K562 (cell line): ENCODE results near the gene SH2B2. TPM values are rescaled to one million over a fixed set of nuclear protein-coding genes. Genes with fewer than 3 reads are reported as not detected.

Experiments
- ARID3A ChIP-seq: IDR thresholded peaks from 2 replicates; pipeline ENCODE4 v1.6.1; 2012; ENCODE audit warnings: low read depth, low read length, improper control_type of control experiment, borderline replicate concordance
- BMI1 ChIP-seq: fragments of 150-350 bp; IDR thresholded peaks from 2 replicates; pipeline ENCODE4 v1.6.1; 2014; ENCODE audit warnings: low read length
- GABPA ChIP-seq: fragments of 200-800 bp; sonication (Bioruptor generic); conservative IDR thresholded peaks from 2 replicates; pipeline ENCODE4 v1.6.1; 2016; ENCODE audit warnings: low read depth, missing genetic modification characterization, missing compliant biosample characterization
- NCOA6 ChIP-seq: fragments of 450-650 bp; IDR thresholded peaks from 2 replicates; pipeline ENCODE4 v1.6.1; 2017; ENCODE audit warnings: mild to moderate bottlenecking
- NR3C1 ChIP-seq: sonication (generic); formaldehyde crosslinking; IDR thresholded peaks from 2 replicates; pipeline ENCODE4 v1.8.1; 2022; ENCODE audit warnings: missing genetic modification reagents
- THRA ChIP-seq: fragments of 450-650 bp; IDR thresholded peaks from 2 replicates; pipeline ENCODE4 v1.6.1; 2017; ENCODE audit warnings: mild to moderate bottlenecking, moderate library complexity
- USF2 ChIP-seq: sonication (generic); formaldehyde crosslinking; IDR thresholded peaks from 2 replicates; pipeline ENCODE4 v1.5.0; 2020; ENCODE audit warnings: missing genetic modification reagents
- VEZF1 ChIP-seq: fragments of 200-800 bp; sonication (Bioruptor generic); IDR thresholded peaks from 2 replicates; pipeline ENCODE4 v1.6.1; 2017; ENCODE audit warnings: missing genetic modification characterization, missing compliant biosample characterization
- ZFP1 ChIP-seq: fragments of 450-650 bp; formaldehyde crosslinking; IDR thresholded peaks from 2 replicates; pipeline ENCODE4 v1.4.0; 2020; ENCODE audit warnings: mild to moderate bottlenecking, mixed read lengths
- ZFX ChIP-seq: sonication (generic); formaldehyde crosslinking; IDR thresholded peaks from 2 replicates; pipeline ENCODE4 v1.8.0; 2022; ENCODE audit warnings: mild to moderate bottlenecking, missing genetic modification reagents, moderate library complexity
- ZKSCAN8 ChIP-seq: fragments of 200-800 bp; sonication (Bioruptor generic); IDR thresholded peaks from 2 replicates; pipeline ENCODE4 v1.6.1; 2016; ENCODE audit warnings: missing genetic modification characterization, missing compliant biosample characterization
- ZNF134 ChIP-seq: fragments of 250-450 bp; sonication (Bioruptor Pico); conservative IDR thresholded peaks from 2 replicates; pipeline ENCODE4 v1.4.0; 2020
- ZNF165 ChIP-seq: fragments of 250-450 bp; sonication (Bioruptor Pico); IDR thresholded peaks from 2 replicates; pipeline ENCODE4 v1.4.0; 2020; ENCODE audit warnings: borderline replicate concordance
- ZNF23 ChIP-seq: fragments of 250-450 bp; sonication (Bioruptor Pico); IDR thresholded peaks from 2 replicates; pipeline ENCODE4 v1.4.0; 2020; ENCODE audit warnings: mild to moderate bottlenecking
- ZSCAN32 ChIP-seq: fragments of 450-650 bp; formaldehyde crosslinking; IDR thresholded peaks from 2 replicates; pipeline ENCODE4 v1.4.0; 2020; ENCODE audit warnings: mild to moderate bottlenecking, moderate library complexity
- polyA plus RNA-seq, 8 experiments: library from polyadenylated mRNA; depleted of rRNA in 4 of 8; stranded (reverse) in 5 of 8; unstranded in 3 of 8; fragments of >200 nt; fragmentation: Nextera tagmentation in 2 of 8; fragmentation: Illumina TruSeq in 1 of 8; extraction: Ambion mirVana in 2 of 8; extraction: Trizol in 1 of 8; gene quantifications; 2 replicates each; pipeline versions ENCODE4 v1.2.1 to v1.2.3, GENCODE V29; 2011 to 2014; ENCODE audit warnings: inconsistent platforms in 1 of 8, missing spikeins in 1 of 8
- total RNA-seq, 7 experiments: library from RNA; depleted of rRNA in 6 of 7; stranded (reverse); fragments of >200 nt in 6 of 7; fragmentation: Illumina TruSeq in 2 of 7; extraction: Trizol in 2 of 7; gene quantifications; 2 replicates each; pipeline versions ENCODE4 v1.2.1 to v1.2.3, GENCODE V29; 2011 to 2021; ENCODE audit warnings: low replicate concordance in 1 of 7
- TF ChIP-seq, protein P1 (sequence below): sonication (generic); formaldehyde crosslinking; IDR thresholded peaks from 2 replicates; pipeline ENCODE4 v1.8.0; 2023; ENCODE audit warnings: mild to moderate bottlenecking, missing genetic modification reagents
- TF ChIP-seq, protein P2 (sequence below): fragments of 450-650 bp; formaldehyde crosslinking; IDR thresholded peaks from 2 replicates; pipeline ENCODE4 v1.4.0; 2020; ENCODE audit warnings: mild to moderate bottlenecking

The SH2B2 gene
- total and polyA plus RNA-seq, 9 of the 15 experiments (the other 6 are each of a cell fraction or from before 2014, with no cell fraction given) = 0.03 to 0.89 (median 0.07) TPM; not detected in 4

GRCh38 chr7:102286237-102287110, at the start of gene SH2B2 (continued):
- TF ChIP-seq ZFP1 (no peak), THRA (no peak), GABPA (tag) (peak; percentile 63), ZNF23 (CRISPR knock-in tag) (no peak), ZNF165 (CRISPR knock-in tag) (no peak), BMI1 (no peak), ZNF134 (no peak), NCOA6 (no peak), NR3C1 (CRISPR knock-in tag) (no peak), ZSCAN32 (CRISPR knock-in tag) (no peak), VEZF1 (peak; percentile 90), ARID3A (no peak), ZKSCAN8 (no peak), ZFX (CRISPR knock-in tag) (peak; percentile 43; the same call in 1 of the 2 replicates), USF2 (CRISPR knock-in tag) (no peak)
- TF ChIP-seq, protein P1, sequence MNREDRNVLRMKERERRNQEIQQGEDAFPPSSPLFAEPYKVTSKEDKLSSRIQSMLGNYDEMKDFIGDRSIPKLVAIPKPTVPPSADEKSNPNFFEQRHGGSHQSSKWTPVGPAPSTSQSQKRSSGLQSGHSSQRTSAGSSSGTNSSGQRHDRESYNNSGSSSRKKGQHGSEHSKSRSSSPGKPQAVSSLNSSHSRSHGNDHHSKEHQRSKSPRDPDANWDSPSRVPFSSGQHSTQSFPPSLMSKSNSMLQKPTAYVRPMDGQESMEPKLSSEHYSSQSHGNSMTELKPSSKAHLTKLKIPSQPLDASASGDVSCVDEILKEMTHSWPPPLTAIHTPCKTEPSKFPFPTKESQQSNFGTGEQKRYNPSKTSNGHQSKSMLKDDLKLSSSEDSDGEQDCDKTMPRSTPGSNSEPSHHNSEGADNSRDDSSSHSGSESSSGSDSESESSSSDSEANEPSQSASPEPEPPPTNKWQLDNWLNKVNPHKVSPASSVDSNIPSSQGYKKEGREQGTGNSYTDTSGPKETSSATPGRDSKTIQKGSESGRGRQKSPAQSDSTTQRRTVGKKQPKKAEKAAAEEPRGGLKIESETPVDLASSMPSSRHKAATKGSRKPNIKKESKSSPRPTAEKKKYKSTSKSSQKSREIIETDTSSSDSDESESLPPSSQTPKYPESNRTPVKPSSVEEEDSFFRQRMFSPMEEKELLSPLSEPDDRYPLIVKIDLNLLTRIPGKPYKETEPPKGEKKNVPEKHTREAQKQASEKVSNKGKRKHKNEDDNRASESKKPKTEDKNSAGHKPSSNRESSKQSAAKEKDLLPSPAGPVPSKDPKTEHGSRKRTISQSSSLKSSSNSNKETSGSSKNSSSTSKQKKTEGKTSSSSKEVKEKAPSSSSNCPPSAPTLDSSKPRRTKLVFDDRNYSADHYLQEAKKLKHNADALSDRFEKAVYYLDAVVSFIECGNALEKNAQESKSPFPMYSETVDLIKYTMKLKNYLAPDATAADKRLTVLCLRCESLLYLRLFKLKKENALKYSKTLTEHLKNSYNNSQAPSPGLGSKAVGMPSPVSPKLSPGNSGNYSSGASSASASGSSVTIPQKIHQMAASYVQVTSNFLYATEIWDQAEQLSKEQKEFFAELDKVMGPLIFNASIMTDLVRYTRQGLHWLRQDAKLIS (CRISPR knock-in tag) = no peak
- TF ChIP-seq, protein P2, sequence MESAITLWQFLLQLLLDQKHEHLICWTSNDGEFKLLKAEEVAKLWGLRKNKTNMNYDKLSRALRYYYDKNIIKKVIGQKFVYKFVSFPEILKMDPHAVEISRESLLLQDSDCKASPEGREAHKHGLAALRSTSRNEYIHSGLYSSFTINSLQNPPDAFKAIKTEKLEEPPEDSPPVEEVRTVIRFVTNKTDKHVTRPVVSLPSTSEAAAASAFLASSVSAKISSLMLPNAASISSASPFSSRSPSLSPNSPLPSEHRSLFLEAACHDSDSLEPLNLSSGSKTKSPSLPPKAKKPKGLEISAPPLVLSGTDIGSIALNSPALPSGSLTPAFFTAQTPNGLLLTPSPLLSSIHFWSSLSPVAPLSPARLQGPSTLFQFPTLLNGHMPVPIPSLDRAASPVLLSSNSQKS (CRISPR knock-in tag) = no peak
